Kidney epithelial cell (primary cell): ENCODE data around the gene GPR89B. TPM values are rescaled to one million over a fixed set of nuclear protein-coding genes. Genes with fewer than 3 reads are reported as not detected.
"Not testable (repeated sequence)": the region's sequence is repeated elsewhere in the genome, so short reads cannot be mapped to it uniquely, and the experiment has no call there.

ENCODE experiments used
- DNase-seq: peaks from one replicate; pipeline ENCODE4 v3.0.0-alpha.2; 2010; ENCODE audit warnings: low read depth
- H3K27me3 ChIP-seq: 2 replicates; pipeline ENCODE4 v1.6.0; 2011; ENCODE audit warnings: low read length; ENCODE audit not compliant: control insufficient read depth, insufficient read depth
- H3K36me3 ChIP-seq: 2 replicates; pipeline ENCODE4 v1.5.1; 2011; ENCODE audit warnings: low read length; ENCODE audit not compliant: control insufficient read depth, insufficient read depth
- H3K4me3 ChIP-seq: 2 replicates; pipeline ENCODE4 v1.5.1; 2011; ENCODE audit warnings: low read depth, mild to moderate bottlenecking, control low read depth, low read length
- CTCF ChIP-seq: IDR thresholded peaks from 2 replicates; pipeline ENCODE4 v1.5.1; 2011; ENCODE audit warnings: mild to moderate bottlenecking, moderate library complexity, low read length, control low read depth, inconsistent platforms; ENCODE audit not compliant: insufficient read depth, poor library complexity, severe bottlenecking
- total RNA-seq: library from RNA; depleted of rRNA; stranded (reverse); fragments of >200 nt; gene quantifications from 2 replicates; pipeline ENCODE4 v1.2.3, GENCODE V29; 2015

The GPR89B gene
- total RNA-seq, 1 donor from 2014 or later = 14.4 TPM

GRCh38 chr1:147996088-147996487 is 67.9 kb downstream of the GPR89B start:
- DNase-seq, H3K36me3 ChIP-seq, H3K4me3 ChIP-seq, H3K27me3 ChIP-seq: not testable (repeated sequence)

GRCh38 chr1:148007724-148008123 is 79.5 kb downstream of the GPR89B start:
- not testable (repeated sequence) for H3K27me3 ChIP-seq, DNase-seq, H3K36me3 ChIP-seq, H3K4me3 ChIP-seq

- TF ChIP-seq CTCF = no peak
These were observed 82.3 kb downstream of the GPR89B start for GRCh38 chr1:148010527-148010926.

GRCh38 chr1:148013177-148014144 is 85.2 kb downstream of the GPR89B start:
- H3K36me3 ChIP-seq, H3K4me3 ChIP-seq, DNase-seq: not testable (repeated sequence)
- H3K27me3 ChIP-seq = peaks cover 13% of the 10 kb centered on the region

More at GRCh38 chr1:148010527-148010926, 82.3 kb downstream of the GPR89B start:
- no peak overlapping the region for H3K4me3 ChIP-seq
- H3K27me3 ChIP-seq = peaks cover 13% of the 10 kb centered on the region
- DNase-seq = no peak
- H3K36me3 ChIP-seq = no peaks in the 10 kb centered on the region

GRCh38 chr1:148014289-148015200 is 86.3 kb downstream of the GPR89B start:
- H3K4me3 ChIP-seq = peak overlapping the region; percentile 6
- H3K36me3 ChIP-seq, DNase-seq: not testable (repeated sequence)
- H3K27me3 ChIP-seq = peaks cover 13% of the 10 kb centered on the region

- not testable (repeated sequence) for H3K27me3 ChIP-seq, DNase-seq, H3K36me3 ChIP-seq, H3K4me3 ChIP-seq
These were observed 96.7 kb downstream of the GPR89B start for GRCh38 chr1:148024918-148025317.

- not testable (repeated sequence) for H3K27me3 ChIP-seq, H3K36me3 ChIP-seq, H3K4me3 ChIP-seq, DNase-seq
These were observed 98.8 kb downstream of the GPR89B start for GRCh38 chr1:148027004-148027403.

GRCh38 chr1:148032247-148032646 is 104.0 kb downstream of the GPR89B start:
- H3K36me3 ChIP-seq, H3K4me3 ChIP-seq, H3K27me3 ChIP-seq, DNase-seq: not testable (repeated sequence)

- DNase-seq, H3K27me3 ChIP-seq, H3K36me3 ChIP-seq, H3K4me3 ChIP-seq: not testable (repeated sequence)
These were observed 104.5 kb downstream of the GPR89B start for GRCh38 chr1:148032690-148033089.

GRCh38 chr1:148033147-148033546 is 104.9 kb downstream of the GPR89B start:
- not testable (repeated sequence) for H3K4me3 ChIP-seq, DNase-seq, H3K36me3 ChIP-seq, H3K27me3 ChIP-seq

GRCh38 chr1:148037850-148038461 is 109.7 kb downstream of the GPR89B start:
- H3K4me3 ChIP-seq, H3K27me3 ChIP-seq, DNase-seq, H3K36me3 ChIP-seq: not testable (repeated sequence)

- not testable (repeated sequence) for H3K27me3 ChIP-seq, H3K36me3 ChIP-seq
- peak; percentile 67 for DNase-seq
- H3K4me3 ChIP-seq = peak overlapping the region; percentile 35
These were observed 110.5 kb downstream of the GPR89B start for GRCh38 chr1:148038462-148039333.
